GM19035 (cell line): Measurements from ENCODE around the gene RIC1.
"Not testable (repeated sequence)": the region's sequence is repeated elsewhere in the genome, so short reads cannot be mapped to it uniquely, and the experiment has no call there.

Experiments used
- ATAC-seq: cut with Tn5 transposase; IDR thresholded peaks from one replicate; pipeline ENCODE4 v1.9.1; 2021; ENCODE audit not compliant: unreplicated experiment

RIC1 gene

DNA sequence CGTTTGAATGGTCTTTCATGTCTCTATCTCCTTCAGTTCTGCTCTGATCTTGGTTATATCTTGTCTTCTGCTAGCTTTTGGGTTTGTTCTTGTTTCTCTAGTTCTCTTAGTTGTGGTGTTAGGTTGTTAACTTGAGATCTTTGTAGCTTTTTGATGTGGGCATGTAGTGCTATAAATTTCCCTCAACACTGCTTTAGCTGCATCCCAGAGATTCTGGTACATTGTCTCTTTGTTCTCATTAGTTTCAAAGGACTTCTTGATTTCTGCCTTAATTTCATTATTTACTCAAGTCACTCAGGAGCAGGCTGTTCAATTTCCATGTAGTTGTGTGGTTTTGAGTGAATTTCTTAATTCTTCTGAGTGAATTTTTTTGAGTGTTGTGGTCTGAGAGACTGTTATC, 33.9 kb downstream of the RIC1 start:
- not testable (repeated sequence) for ATAC-seq

DNA sequence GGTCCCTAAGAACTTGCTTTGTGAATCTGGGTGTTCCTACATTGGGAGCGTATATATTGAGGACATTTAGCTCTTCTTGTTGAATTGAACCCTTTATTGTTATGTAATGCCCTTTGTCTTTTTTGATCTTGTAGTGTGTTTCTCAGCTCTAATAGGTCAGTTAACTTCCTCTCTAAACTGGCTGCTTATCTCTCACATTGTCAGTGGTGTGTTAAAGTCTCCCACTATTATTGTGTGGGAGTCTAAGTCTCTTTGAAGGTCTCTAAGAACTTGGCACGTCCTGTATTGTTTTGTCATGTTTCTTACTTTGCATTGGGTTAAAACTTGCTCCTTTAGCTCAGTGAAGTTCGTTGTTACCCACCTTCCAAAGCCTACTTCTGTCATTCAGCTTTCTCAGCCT, 36.2 kb downstream of the RIC1 start:
- no peak for ATAC-seq

DNA sequence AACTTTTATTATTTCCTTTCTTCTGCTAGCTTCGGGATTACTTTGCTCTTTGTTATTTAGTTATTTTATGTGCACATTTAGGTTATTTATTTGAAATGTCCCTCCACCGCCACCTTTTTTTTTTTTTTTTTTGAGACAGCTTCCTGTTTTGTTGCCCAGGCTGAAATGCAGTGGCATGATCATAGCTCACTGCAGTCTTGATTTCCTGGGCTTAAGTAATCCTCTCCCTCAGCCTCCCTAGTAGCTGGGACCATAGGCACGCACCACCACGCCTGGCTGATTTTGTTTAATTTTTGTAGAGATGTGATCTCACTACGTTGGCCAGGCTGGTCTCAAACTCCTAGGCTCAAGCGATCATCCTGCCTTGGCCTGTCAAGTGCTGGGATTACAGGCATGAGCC, 38.5 kb downstream of the RIC1 start:
- ATAC-seq, result no peak

DNA sequence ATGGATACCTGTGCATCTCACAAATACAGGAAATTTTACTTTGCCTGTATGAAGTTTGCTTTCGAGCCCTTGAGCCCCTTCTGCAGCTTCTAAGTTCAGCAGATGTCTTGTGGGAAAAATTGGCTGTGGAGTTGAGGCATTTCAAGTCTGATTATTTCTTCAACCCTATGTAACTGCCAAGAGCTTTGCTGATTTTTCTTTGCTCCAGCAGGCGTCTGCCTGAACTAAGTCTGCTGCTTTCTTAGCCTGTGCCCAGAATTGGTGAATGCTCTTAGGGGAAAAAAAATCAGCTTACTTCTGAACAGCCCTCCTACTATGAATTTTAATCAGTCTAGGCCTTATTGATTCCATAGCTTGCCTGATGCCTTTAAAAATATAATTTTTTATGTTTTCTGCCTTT, 41.2 kb downstream of the RIC1 start:
- no peak for ATAC-seq

DNA sequence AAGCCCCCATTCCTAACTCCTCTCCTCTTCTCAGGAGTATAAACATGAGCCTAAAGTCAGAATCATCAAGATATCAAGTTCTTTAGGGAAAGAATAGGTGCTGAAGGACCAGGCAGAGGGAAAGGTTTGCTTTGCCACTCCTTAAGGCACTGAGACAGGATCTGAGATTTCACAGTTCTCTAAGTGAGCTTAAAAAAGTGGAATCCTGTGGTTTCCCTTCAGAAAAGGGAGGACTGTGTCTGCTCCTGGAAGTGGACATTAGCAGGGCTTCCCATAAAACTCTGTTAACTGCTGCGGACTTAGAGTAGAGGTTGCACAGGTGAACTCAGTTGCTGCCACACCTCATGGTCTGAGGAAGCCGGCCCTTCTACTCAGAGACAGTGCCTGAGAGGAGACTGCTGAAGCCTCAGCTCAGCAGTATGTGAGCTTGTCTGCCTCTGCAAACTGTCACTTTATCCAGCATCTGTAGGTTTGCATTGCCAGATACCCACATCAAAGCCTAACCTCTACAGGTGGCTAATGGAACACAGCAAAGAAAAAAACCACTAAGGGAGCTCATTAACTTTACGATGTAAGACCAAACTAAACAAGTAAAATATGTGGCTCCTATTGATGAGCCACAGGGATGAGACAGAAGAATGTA, 42.9 kb downstream of the RIC1 start:
- no peak for ATAC-seq

DNA sequence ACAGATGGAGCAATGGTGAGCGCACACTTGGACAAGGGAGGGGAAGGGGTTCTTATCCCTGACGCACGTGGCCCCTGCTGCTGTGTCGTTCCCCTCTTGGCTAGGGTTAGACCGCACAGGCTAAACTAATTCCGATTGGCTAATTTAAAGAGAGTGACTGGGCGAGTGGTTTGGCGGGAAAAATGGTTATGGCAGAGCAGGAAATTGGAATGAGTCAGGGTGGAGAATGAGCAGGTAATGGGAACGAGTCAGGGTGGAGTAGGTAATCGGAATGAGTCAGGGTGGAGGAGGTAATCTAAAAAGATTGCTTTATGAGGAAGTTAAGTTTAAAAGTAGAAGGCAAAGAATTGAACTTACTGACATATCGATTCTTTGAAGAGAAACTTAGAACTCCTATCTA, 46.1 kb downstream of the RIC1 start:
- ATAC-seq, result not testable (repeated sequence)

DNA sequence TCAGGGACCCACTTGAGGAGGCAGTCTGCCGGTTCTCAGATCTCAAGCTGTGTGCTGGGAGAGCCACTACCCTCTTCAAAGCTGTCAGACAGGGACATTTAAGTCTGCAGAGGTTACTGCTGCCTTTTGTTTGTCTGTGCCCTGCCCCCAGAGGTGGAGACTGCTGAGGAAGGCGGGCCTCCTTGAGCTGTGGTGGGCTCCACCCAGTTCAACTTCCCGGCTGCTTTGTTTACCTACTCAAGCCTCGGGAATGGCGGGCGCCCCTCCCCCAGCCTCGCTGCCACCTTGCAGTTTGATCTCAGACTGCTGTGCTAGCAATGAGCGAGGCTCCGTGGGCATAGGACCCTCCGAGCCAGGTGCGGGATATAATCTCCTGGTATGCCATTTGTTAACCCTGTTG, 54.7 kb downstream of the RIC1 start:
- ATAC-seq, result not testable (repeated sequence)

DNA sequence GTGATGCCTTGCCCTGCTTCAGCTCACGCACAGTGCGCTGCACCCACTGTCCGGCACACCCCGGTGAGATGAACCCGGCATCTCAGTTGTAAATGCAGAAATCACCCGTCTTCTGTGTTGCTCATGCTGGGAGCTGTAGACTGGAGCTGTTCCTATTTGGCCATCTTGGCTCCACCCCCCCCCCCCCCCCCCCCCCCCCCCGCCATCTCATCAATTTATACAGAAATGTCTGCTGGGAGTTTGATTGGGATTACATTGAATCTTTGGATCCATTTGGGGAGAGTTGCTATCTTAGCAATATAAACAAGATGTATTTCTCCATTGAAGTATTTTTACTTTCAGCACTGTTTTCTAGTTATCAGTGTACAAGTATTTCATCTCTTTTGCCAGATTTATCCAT, 55.2 kb downstream of the RIC1 start:
- ATAC-seq, result no peak

DNA sequence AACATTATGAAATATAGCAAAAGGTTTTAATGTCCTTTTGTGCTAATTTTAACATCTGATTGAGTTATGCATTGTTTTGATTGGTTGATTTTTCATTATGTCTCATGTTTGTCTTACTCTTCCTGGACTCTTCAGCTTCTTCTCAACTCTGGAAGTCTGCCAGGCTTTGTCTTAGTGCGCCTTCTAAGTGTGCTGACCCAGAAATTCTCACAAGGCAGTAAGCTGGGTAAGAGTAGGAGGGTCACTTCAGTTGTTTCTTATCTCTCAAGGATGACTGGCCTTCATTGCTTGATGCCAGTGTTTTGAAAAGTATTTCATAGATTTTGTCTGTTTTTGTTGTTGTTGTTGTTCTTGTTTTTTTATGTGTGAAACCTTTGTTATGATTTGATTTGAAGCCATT, 59.2 kb downstream of the RIC1 start:
- ATAC-seq, result no peak

DNA sequence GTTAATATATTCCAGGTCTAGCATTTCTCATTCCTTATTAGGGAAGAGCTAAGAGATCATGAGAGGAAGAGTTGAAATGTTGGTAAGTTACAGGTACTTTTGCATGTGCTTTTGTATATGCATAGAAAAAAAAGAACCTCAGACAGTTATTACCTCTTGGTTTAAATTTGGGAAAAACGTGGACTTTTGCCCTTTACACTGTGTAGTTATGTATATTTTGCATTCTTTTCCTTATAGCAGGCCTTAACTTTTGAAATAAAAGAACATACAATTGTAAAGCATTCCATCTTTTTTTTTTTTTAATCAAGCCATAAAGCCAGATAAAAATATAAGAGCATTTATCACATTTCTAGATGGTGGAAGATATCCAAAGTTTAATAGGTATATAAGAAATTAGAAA, 61.4 kb downstream of the RIC1 start:
- ATAC-seq, result no peak

DNA sequence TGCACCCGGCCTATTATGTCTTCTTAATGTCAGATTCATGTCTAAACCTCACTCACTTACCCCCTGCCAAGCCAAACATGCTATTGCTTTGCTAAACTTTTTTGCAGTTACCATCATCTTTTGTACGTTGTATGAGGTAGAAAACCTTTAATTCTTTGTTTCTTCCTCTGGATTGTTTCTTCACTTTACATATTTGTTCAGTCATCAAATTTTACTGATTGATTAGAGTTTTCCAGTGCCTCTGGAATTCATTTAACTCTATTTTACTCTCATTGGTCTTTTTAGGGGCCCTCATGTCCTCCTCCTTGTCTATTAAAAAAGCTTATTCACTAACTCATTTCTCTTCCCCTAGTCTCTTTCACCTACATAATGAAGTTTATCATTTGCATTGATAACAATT, 67.0 kb downstream of the RIC1 start:
- ATAC-seq, result no peak

DNA sequence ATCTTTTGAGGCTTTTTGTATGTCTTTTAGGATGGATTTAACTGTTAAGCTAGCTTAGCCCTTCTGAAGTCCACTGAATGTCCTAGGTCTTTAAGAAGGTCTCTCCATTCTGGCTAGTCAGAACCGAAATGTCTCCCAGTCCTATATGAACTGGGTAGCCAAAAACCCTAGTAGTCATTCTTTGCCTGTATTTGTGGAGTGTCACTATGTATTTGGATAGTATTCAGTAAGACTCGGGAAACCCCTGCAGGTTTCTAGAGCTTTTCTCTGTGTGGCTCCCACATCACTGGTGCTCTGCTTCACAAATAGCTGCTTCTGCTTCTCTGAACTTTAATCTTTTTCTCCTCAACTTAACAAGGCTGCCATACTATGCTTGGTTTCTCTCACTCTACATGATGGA, 68.0 kb downstream of the RIC1 start:
- ATAC-seq, result no peak

DNA sequence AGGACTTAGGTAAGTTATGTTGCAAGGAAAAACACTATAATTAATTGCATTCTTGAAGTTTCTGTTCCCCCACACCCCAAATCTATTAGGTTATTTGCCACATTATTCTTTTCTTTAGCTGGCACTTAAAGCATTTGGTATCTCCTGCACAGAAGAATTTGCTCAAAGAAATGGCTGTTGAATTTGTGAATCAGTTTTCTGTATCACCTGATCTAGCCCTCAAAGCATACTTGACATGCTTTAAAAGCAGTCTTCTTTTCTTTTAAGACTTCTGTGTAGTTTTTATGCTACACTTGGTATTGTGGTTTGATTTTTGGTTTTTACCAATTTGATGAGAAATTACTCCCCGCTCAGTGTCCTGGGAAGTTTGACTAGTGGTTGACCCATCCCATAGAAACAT, 69.1 kb downstream of the RIC1 start:
- ATAC-seq, result no peak

DNA sequence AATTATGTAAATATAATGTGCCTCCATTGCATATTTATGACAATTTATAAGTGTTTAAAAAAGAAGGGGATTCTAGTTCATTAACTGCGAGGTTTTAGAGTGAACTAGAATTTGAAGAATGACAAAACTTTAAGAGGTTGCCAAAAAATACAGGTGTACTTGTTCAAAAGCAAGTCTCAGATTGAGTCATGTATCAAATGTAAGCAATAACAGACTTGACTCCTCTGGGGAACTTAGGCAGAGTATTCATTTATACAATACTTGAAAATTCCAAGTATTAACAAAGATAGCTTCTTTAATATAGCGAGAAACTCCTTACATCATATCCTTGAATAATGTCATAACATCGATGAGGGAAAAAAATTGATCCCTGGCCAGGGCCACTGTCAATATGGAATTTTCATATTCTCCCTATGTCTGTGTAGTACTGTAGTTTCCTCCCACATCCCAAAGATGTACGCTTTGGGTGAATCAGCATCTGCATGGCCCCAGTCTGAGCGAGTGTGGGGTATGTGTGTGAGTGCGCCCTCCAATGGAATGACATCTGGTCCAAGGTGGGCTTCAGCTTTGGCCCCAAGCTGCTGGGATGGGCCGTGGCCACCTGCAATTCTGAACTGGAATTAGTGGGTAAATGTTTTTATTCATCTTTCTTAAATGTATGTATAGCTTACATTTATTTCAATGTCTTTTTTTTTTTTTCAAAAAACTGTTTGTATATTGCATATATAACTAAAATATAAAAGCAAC, 70.1 kb downstream of the RIC1 start:
- ATAC-seq, result no peak

DNA sequence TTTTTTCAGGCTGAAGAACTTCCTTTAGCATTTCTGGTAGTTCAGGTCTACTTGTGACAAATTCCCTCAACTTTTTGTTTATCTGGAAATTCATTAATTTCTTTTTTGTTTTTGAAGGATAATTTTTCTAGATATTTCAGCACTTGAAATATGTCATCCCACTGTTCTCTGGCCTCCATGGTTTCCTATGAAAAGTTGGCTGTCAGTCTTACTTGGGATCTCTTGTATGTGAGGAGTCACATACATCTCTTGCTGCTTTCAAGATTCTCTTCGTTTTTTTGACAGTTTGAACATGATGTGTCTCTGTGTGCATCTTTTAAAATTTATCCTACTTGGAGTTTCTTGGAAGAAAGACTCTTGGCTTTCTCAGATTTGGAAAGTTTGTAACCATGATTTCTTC, 79.5 kb downstream of the RIC1 start:
- no peak for ATAC-seq

DNA sequence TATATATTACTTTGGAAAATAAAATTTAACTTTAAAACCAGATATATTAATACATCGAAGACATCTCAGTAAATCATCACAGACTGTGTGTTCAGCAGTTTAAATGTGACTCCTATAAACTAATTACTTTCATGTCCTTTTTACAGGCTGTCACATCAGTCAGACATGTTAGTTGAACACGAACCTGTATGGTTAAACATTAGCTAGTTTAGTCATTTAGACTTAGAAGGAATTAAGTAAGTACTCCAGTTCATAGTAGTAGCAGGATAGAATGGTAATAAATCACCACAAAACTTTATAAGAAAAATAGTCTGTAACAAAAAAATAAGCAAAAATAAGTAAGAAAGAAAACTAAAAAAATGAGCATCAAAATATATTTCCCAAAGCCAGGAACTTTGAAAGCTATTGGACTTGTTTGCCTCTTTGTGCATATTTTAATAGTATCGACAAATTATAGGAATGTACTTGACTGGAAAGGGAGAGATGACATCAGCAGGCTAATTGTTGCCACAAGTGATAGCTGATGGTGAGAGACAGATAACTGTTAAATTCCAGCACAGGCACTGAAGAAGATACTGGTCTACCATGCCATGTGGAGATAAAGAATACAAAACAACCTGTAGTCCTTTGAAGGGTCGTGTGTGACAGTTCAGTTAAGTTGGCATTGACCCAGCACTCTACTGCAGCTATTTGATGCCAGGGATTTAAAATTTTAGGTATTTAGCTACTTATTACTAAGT, 83.9 kb downstream of the RIC1 start:
- no peak for ATAC-seq

DNA sequence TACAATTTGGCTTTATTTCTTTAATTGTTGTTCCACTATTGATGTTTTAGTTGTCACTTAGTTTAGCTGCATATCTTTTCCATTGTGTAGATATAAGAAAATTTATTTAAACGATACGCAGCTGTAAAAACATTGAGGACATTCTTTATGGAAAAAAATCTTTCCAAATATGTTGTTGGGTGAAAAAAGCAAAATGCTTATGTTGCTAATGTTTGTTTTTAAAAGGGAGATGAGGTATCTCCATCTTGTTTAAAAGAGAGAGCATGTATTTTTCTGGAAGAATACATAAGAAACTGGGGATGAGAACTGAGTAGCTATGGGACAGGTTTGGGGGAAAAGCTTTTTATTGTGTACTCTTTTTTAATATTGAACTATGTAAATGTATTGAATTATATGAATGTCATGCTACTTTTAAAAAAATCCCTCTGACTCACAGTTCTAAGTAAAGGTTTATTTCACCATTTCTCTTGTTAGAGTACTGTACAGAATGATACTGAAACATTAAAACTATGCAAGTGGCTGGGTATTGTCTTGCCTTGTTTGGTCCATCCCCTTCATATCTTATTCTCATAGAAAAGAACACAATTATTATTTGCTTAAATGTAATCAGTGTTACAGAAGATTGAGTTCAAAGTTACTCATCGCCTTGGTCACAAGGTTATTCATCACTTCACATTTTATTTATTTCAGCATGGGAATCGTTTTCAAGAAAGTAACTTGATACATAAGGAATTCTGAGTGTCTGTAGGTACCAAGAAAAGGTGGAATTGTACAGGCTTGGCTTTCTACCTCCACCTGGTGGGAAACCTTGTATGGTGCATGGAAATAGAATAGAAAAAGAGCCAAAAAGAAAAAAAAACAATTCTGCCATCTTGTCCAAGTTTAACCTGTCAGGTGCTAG, 85.8 kb downstream of the RIC1 start:
- no peak for ATAC-seq

DNA sequence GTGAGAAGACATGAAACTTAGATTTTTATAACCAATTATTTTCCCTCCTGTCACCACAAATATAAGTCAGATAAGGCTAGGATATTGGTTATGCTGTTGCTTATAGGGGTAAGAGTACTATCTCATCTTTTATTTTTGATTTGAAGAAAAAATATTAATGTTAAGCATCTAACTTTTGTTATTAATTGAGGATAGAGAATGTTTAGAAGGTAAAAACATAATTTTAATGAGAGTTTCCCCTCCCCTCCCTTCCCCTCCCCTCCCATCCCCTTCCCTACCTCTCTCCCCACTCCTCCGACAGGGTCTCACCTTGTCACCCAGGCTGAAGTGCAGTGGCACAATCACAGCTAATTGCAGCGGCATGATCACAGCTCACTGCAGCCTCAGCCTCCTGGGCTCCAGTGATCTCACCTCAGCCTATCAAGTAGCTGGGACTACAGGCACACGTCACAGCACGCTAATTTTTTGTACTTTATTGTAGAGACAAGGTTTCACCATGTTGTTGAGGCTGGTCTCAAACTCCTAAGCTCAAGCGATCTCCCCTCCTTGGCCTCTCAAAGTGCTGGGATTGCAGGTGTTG, 86.7 kb downstream of the RIC1 start:
- ATAC-seq, result no peak

DNA sequence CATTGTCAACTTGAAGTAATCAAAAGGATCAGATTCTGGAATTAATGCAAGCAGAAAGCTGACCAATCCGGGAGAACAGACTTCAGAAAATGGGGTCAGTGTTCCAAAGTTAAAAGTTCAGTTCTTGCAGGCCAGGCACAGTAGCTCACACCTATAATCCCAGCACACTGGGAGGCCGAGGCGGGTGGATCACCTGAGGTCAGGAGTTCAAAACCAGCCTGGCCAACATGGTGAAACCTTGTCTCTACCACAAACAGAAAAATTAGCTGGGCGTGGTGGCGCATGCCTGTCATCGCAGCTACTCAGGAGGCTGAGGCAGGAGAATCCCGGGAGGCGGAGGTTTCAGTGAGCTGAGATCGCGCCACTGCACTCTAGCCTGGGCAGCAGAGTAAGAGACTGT, 88.5 kb downstream of the RIC1 start:
- not testable (repeated sequence) for ATAC-seq

DNA sequence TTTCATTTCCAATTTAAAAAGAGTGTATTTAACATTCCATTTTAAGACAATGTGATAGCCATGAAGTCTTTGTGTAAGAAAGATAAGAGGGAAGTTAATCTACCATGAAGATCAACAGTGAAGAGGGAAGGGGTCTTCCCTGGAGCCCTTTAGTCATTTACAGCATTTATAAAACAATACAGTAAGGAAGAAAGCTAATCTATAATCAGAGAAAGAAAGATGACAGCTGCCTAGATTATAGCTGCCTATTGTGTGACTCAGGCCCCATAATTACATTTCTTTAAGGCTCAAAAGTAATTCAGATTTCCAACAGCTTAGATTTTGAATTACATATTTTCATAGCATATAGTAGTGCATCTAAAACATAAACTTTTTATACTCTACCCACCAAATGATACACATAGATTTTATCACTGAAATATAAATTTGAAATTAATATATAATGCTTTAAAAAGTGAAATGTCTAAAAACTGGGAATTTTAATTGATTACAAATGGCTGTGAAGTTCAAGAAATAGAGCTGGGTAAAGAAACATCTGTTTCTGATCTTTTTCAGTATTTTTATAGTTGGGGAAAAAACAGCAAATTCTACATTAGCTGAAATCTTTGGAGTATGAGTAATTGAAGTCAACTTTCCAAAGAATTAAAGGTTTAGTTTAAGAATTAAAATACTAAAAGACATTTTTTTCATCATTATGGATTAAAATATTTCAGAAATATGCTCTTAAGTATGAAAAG, 89.6 kb downstream of the RIC1 start:
- no peak for ATAC-seq
